WTC11 (cell line): ENCODE results near the gene EVX1. TPM values are rescaled to one million over a fixed set of nuclear protein-coding genes. Genes with fewer than 3 reads are reported as not detected.

Experiments used
- ATAC-seq: fragments of 200-7000 bp; cut with Tn5 transposase; 2 replicates; pipeline ENCODE4 v1.10.0; 2021; ENCODE audit warnings: mild to moderate bottlenecking, moderate library complexity
- CTCF ChIA-PET: fragments of 300-600 bp; sonication (Branson Sonifier 250); formaldehyde crosslinking; loops from one replicate; lab custom pipeline; 2021; ENCODE audit warnings: antibody characterized with exemption; lab: Charles Lee
- POLR2A ChIA-PET: fragments of 350-600 bp; sonication (Branson Sonifier 250); formaldehyde crosslinking; loops from one replicate; lab custom pipeline; 2021; ENCODE audit warnings: antibody characterized with exemption; lab: Charles Lee
- DNase-seq: peaks from one replicate; pipeline ENCODE4 v3.0.0; 2021; ENCODE audit warnings: low spot score
- H3K27ac Mint-ChIP-seq: 2 replicates; pipeline ENCODE4 v1.8.0; 2021; ENCODE audit warnings: mixed read lengths
- H3K27me3 Mint-ChIP-seq: 2 replicates; pipeline ENCODE4 v1.8.0; 2021; ENCODE audit warnings: low read depth, mild to moderate bottlenecking, moderate library complexity, mixed read lengths
- H3K36me3 Mint-ChIP-seq: 2 replicates; pipeline ENCODE4 v1.8.0; 2021; ENCODE audit warnings: mixed read lengths
- H3K4me1 Mint-ChIP-seq: 2 replicates; pipeline ENCODE4 v1.8.0; 2022; ENCODE audit warnings: mixed read lengths
- H3K4me3 Mint-ChIP-seq: 2 replicates; pipeline ENCODE4 v1.8.0; 2021; ENCODE audit warnings: mild to moderate bottlenecking, moderate library complexity, mixed read lengths
- H3K9me3 Mint-ChIP-seq: 2 replicates; pipeline ENCODE4 v1.8.0; 2021; ENCODE audit warnings: mixed read lengths
- EMX1 ChIP-seq: fragments of 250-450 bp; sonication (Bioruptor Pico); IDR thresholded peaks from 2 replicates; pipeline ENCODE4 v1.8.0; 2021; ENCODE audit warnings: mild to moderate bottlenecking
- HMGA2 ChIP-seq: fragments of 250-450 bp; sonication (Bioruptor Pico); IDR thresholded peaks from 2 replicates; pipeline ENCODE4 v1.4.0; 2021; ENCODE audit warnings: mild to moderate bottlenecking, moderate library complexity
- IRF2 ChIP-seq: sonication (generic); formaldehyde crosslinking; IDR thresholded peaks from 2 replicates; pipeline ENCODE4 v1.8.0; 2022; ENCODE audit warnings: low read depth, missing genetic modification reagents, borderline replicate concordance
- MYBL2 ChIP-seq: sonication (generic); formaldehyde crosslinking; IDR thresholded peaks from 2 replicates; pipeline ENCODE4 v1.8.1; 2023; ENCODE audit warnings: mild to moderate bottlenecking, moderate library complexity, missing genetic modification reagents
- NR2C2 ChIP-seq: sonication (generic); formaldehyde crosslinking; IDR thresholded peaks from 2 replicates; pipeline ENCODE4 v1.8.0; 2022; ENCODE audit warnings: mild to moderate bottlenecking, missing genetic modification reagents
- OVOL2 ChIP-seq: fragments of 250-450 bp; sonication (Bioruptor Pico); IDR thresholded peaks from 2 replicates; pipeline ENCODE4 v1.9.0; 2021; ENCODE audit warnings: mild to moderate bottlenecking, borderline replicate concordance
- ZNF423 ChIP-seq: fragments of 250-450 bp; sonication (Bioruptor Pico); IDR thresholded peaks from 2 replicates; pipeline ENCODE4 v2.1.2; 2022; ENCODE audit warnings: mild to moderate bottlenecking, moderate library complexity
- total RNA-seq: library from RNA; stranded (reverse); gene quantifications from 3 replicates; pipeline ENCODE4 v1.2.3, GENCODE V29; 2021
- TF ChIP-seq, protein P1 (sequence below): sonication (generic); formaldehyde crosslinking; IDR thresholded peaks from 2 replicates; pipeline ENCODE4 v1.8.1; 2023; ENCODE audit warnings: mild to moderate bottlenecking, missing genetic modification reagents, moderate library complexity
- TF ChIP-seq, protein P2 (sequence below): sonication (generic); formaldehyde crosslinking; IDR thresholded peaks from 2 replicates; pipeline ENCODE4 v1.8.0; 2022; ENCODE audit warnings: mild to moderate bottlenecking, missing genetic modification reagents
- TF ChIP-seq, protein P3 (sequence below): sonication (generic); formaldehyde crosslinking; IDR thresholded peaks from 2 replicates; pipeline ENCODE4 v1.8.1; 2022; ENCODE audit warnings: low read depth, missing genetic modification reagents, borderline replicate concordance
- TF ChIP-seq, protein P4 (sequence below): sonication (generic); formaldehyde crosslinking; IDR thresholded peaks from 2 replicates; pipeline ENCODE4 v1.8.1; 2022; ENCODE audit warnings: mild to moderate bottlenecking, moderate library complexity, missing genetic modification reagents
- TF ChIP-seq, protein P5 (sequence below): fragments of 250-450 bp; sonication (Bioruptor Pico); IDR thresholded peaks from 2 replicates; pipeline ENCODE4 v1.8.0; 2021; ENCODE audit warnings: mild to moderate bottlenecking
- TF ChIP-seq, protein P6 (sequence below): sonication (generic); formaldehyde crosslinking; conservative IDR thresholded peaks from 2 replicates; pipeline ENCODE4 v1.8.1; 2022; ENCODE audit warnings: mild to moderate bottlenecking, missing genetic modification reagents
- TF ChIP-seq, protein P7 (sequence below): sonication (generic); formaldehyde crosslinking; IDR thresholded peaks from 2 replicates; pipeline ENCODE4 v1.8.0; 2023; ENCODE audit warnings: mild to moderate bottlenecking, missing genetic modification reagents
- TF ChIP-seq, protein P8 (sequence below): fragments of 250-450 bp; sonication (Bioruptor Pico); IDR thresholded peaks from 2 replicates; pipeline ENCODE4 v1.9.0; 2021; ENCODE audit warnings: mild to moderate bottlenecking

EVX1 gene
- total RNA-seq, 1 experiment from 2014 or later, result not detected

DNA sequence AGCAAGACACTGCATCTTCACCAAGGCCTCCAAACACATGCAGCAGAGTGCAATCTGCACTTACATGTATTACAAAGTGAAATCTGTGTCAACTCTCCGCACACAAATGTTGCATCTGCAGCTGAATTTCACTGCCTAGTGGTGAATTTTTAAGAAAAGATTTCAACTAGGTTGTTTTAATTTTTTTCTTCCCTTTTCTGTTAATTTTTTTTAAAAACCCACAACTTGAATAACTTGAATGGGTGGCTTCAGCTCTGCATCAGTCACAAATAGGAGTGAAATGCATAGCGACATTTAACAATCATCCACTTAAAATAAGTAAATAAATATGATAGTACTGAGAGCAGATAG is 48.6 kb upstream of the EVX1 start:
- DNase-seq, result no peak
- Mint-ChIP-seq H3K27ac (no peak overlapping the region), H3K27me3 (peaks cover 100% of the 10 kb centered on the region), H3K9me3 (no peaks in the 10 kb centered on the region), H3K4me1 (peaks cover 16% of the 10 kb centered on the region), H3K36me3 (no peaks in the 10 kb centered on the region), H3K4me3 (no peak overlapping the region; the same call in 1 of the 2 replicates)
- CTCF ChIA-PET, result interaction anchor here (0.8 to 4.2 kb wide), 3 partner anchors 15 to 56 kb away, joined by 4 to 32 read pairs (median 23); no protein-coding TSS in a partner anchor
- POLR2A ChIA-PET, result no interaction called here
- no peak for ATAC-seq
- TF ChIP-seq, protein P1, sequence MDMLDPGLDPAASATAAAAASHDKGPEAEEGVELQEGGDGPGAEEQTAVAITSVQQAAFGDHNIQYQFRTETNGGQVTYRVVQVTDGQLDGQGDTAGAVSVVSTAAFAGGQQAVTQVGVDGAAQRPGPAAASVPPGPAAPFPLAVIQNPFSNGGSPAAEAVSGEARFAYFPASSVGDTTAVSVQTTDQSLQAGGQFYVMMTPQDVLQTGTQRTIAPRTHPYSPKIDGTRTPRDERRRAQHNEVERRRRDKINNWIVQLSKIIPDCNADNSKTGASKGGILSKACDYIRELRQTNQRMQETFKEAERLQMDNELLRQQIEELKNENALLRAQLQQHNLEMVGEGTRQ, result no peak
- TF ChIP-seq, protein P2, sequence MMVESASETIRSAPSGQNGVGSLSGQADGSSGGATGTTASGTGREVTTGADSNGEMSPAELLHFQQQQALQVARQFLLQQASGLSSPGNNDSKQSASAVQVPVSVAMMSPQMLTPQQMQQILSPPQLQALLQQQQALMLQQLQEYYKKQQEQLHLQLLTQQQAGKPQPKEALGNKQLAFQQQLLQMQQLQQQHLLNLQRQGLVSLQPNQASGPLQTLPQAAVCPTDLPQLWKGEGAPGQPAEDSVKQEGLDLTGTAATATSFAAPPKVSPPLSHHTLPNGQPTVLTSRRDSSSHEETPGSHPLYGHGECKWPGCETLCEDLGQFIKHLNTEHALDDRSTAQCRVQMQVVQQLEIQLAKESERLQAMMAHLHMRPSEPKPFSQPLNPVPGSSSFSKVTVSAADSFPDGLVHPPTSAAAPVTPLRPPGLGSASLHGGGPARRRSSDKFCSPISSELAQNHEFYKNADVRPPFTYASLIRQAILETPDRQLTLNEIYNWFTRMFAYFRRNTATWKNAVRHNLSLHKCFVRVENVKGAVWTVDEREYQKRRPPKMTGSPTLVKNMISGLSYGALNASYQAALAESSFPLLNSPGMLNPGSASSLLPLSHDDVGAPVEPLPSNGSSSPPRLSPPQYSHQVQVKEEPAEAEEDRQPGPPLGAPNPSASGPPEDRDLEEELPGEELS (CRISPR knock-in tag), result no peak

DNA sequence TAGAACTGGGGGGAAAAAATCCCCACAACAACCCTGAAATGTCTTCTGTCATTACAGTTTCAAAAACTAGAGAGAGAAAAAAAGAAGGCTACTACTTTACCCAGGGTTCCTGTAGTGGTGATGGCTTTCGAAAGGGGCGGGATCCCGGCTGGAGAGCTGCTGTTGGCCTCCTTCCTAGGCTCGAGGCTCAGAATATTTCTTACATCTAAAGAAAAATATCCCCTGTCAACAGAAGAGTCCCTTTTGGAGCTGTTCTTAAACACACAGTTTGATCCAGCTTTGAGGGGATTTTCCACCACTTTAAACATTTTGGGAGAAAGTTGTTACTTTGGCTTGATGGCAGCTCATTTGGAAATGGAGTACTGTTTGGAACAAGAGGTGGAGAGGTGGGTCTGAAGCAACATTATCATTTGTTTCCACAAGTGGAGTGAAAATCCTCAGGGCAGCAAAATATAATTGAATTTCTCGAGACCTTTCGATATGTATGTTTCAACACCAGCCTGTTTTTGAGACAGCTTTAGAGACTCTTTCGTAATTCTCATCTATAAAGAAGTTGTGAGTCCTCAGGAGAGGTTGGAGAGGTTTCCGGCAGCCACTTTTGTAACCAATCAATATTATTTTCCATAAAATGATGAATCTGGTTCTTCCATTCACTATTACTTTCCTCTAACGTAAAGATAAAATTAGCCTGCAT is 47.8 kb upstream of the EVX1 start:
- TF ChIP-seq, protein P3, sequence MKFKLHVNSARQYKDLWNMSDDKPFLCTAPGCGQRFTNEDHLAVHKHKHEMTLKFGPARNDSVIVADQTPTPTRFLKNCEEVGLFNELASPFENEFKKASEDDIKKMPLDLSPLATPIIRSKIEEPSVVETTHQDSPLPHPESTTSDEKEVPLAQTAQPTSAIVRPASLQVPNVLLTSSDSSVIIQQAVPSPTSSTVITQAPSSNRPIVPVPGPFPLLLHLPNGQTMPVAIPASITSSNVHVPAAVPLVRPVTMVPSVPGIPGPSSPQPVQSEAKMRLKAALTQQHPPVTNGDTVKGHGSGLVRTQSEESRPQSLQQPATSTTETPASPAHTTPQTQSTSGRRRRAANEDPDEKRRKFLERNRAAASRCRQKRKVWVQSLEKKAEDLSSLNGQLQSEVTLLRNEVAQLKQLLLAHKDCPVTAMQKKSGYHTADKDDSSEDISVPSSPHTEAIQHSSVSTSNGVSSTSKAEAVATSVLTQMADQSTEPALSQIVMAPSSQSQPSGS (CRISPR knock-in tag), result no peak
- TF ChIP-seq HMGA2 (no peak), IRF2 (CRISPR knock-in tag) (no peak), NR2C2 (no peak), EMX1 (CRISPR knock-in tag) (no peak), MYBL2 (CRISPR knock-in tag) (no peak), ZNF423 (no peak), OVOL2 (CRISPR knock-in tag) (no peak)
- TF ChIP-seq, protein P4, sequence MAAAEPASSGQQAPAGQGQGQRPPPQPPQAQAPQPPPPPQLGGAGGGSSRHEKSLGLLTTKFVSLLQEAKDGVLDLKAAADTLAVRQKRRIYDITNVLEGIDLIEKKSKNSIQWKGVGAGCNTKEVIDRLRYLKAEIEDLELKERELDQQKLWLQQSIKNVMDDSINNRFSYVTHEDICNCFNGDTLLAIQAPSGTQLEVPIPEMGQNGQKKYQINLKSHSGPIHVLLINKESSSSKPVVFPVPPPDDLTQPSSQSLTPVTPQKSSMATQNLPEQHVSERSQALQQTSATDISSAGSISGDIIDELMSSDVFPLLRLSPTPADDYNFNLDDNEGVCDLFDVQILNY (CRISPR knock-in tag), result no peak
- TF ChIP-seq, protein P5, sequence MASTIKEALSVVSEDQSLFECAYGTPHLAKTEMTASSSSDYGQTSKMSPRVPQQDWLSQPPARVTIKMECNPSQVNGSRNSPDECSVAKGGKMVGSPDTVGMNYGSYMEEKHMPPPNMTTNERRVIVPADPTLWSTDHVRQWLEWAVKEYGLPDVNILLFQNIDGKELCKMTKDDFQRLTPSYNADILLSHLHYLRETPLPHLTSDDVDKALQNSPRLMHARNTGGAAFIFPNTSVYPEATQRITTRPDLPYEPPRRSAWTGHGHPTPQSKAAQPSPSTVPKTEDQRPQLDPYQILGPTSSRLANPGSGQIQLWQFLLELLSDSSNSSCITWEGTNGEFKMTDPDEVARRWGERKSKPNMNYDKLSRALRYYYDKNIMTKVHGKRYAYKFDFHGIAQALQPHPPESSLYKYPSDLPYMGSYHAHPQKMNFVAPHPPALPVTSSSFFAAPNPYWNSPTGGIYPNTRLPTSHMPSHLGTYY (CRISPR knock-in tag), result no peak
- TF ChIP-seq, protein P6, sequence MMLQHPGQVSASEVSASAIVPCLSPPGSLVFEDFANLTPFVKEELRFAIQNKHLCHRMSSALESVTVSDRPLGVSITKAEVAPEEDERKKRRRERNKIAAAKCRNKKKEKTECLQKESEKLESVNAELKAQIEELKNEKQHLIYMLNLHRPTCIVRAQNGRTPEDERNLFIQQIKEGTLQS, result no peak
- TF ChIP-seq, protein P7, sequence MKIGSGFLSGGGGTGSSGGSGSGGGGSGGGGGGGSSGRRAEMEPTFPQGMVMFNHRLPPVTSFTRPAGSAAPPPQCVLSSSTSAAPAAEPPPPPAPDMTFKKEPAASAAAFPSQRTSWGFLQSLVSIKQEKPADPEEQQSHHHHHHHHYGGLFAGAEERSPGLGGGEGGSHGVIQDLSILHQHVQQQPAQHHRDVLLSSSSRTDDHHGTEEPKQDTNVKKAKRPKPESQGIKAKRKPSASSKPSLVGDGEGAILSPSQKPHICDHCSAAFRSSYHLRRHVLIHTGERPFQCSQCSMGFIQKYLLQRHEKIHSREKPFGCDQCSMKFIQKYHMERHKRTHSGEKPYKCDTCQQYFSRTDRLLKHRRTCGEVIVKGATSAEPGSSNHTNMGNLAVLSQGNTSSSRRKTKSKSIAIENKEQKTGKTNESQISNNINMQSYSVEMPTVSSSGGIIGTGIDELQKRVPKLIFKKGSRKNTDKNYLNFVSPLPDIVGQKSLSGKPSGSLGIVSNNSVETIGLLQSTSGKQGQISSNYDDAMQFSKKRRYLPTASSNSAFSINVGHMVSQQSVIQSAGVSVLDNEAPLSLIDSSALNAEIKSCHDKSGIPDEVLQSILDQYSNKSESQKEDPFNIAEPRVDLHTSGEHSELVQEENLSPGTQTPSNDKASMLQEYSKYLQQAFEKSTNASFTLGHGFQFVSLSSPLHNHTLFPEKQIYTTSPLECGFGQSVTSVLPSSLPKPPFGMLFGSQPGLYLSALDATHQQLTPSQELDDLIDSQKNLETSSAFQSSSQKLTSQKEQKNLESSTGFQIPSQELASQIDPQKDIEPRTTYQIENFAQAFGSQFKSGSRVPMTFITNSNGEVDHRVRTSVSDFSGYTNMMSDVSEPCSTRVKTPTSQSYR (CRISPR knock-in tag), result no peak
- TF ChIP-seq, protein P8, sequence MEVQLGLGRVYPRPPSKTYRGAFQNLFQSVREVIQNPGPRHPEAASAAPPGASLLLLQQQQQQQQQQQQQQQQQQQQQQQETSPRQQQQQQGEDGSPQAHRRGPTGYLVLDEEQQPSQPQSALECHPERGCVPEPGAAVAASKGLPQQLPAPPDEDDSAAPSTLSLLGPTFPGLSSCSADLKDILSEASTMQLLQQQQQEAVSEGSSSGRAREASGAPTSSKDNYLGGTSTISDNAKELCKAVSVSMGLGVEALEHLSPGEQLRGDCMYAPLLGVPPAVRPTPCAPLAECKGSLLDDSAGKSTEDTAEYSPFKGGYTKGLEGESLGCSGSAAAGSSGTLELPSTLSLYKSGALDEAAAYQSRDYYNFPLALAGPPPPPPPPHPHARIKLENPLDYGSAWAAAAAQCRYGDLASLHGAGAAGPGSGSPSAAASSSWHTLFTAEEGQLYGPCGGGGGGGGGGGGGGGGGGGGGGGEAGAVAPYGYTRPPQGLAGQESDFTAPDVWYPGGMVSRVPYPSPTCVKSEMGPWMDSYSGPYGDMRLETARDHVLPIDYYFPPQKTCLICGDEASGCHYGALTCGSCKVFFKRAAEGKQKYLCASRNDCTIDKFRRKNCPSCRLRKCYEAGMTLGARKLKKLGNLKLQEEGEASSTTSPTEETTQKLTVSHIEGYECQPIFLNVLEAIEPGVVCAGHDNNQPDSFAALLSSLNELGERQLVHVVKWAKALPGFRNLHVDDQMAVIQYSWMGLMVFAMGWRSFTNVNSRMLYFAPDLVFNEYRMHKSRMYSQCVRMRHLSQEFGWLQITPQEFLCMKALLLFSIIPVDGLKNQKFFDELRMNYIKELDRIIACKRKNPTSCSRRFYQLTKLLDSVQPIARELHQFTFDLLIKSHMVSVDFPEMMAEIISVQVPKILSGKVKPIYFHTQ (CRISPR knock-in tag), result no peak
- H3K36me3 Mint-ChIP-seq, result no peaks in the 10 kb centered on the region
- H3K4me3 Mint-ChIP-seq, result no peak overlapping the region
- DNase-seq (no peak), ATAC-seq (no peak)
- peaks cover 10% of the 10 kb centered on the region for H3K4me1 Mint-ChIP-seq
- CTCF ChIA-PET, result interaction anchor here (0.5 to 4.2 kb wide), 5 partner anchors 16 to 806 kb away, joined by 3 to 32 read pairs (median 7); no protein-coding TSS in a partner anchor
- H3K27ac Mint-ChIP-seq, result no peak overlapping the region
- H3K9me3 Mint-ChIP-seq, result no peaks in the 10 kb centered on the region
- H3K27me3 Mint-ChIP-seq, result peaks cover 97% of the 10 kb centered on the region
- POLR2A ChIA-PET, result no interaction called here
